Measurements from ENCODE around the gene LRRC57. TPM values are rescaled to one million over a fixed set of nuclear protein-coding genes. Genes with fewer than 3 reads are reported as not detected.
A peak's percentile ranks its signal among the peaks of the same experiment; 100 is the strongest.

LRRC57 gene
- total and polyA plus RNA-seq, 2 of the 13 experiments (the other 11 are each of a cell fraction or from before 2014, with no cell fraction given) = 5.8 to 14.8 TPM

DNA sequence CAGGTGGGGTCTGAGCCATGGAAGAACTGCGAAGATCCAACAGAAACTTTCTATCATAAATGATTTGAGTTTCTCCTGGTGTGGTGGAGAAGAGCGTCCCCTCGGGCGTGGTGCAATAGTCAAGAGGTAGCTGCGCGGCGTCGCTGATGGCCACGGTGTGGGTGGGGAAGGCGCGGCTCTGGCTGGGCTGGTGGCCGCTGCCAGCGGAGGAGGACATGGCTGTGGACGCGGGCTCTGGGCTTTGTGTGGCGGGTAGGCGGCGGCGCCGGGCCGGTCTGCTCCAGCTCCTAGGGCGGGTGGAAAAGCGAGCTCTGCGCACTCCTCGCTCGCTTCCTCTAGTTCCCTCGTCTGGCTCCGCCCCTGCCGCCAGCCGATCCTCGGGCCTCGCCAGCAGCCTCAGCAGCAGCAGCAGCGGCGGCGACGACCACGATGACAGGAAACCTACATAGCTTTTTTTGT lies 32.7 kb upstream of the LRRC57 start (continued):
- TF ChIP-seq CEBPG (CRISPR knock-in tag; IDR thresholded peaks at IDR 0.05) (0 out of 2 replicates have a peak, but pooled peaks have one; percentile 7), FOXC1 (CRISPR knock-in tag; IDR thresholded peaks at IDR 0.05; ENCODE audit: borderline replicate concordance) (no peak), DNMT1 (CRISPR knock-in tag; IDR thresholded peaks at IDR 0.05) (no peak), ISX (CRISPR knock-in tag; conservative IDR thresholded peaks at IDR 0.05) (no peak), ZNF746 (CRISPR knock-in tag; IDR thresholded peaks at IDR 0.05) (no peak), GFI1 (CRISPR knock-in tag; IDR thresholded peaks at IDR 0.05; ENCODE audit: borderline replicate concordance) (no peak), HMG20B (CRISPR knock-in tag; conservative IDR thresholded peaks at IDR 0.05) (no peak), NCOA1 (CRISPR knock-in tag; IDR thresholded peaks at IDR 0.05) (no peak), NR2F1 (CRISPR knock-in tag; IDR thresholded peaks at IDR 0.05) (no peak)
- TF ChIP-seq, protein P1, sequence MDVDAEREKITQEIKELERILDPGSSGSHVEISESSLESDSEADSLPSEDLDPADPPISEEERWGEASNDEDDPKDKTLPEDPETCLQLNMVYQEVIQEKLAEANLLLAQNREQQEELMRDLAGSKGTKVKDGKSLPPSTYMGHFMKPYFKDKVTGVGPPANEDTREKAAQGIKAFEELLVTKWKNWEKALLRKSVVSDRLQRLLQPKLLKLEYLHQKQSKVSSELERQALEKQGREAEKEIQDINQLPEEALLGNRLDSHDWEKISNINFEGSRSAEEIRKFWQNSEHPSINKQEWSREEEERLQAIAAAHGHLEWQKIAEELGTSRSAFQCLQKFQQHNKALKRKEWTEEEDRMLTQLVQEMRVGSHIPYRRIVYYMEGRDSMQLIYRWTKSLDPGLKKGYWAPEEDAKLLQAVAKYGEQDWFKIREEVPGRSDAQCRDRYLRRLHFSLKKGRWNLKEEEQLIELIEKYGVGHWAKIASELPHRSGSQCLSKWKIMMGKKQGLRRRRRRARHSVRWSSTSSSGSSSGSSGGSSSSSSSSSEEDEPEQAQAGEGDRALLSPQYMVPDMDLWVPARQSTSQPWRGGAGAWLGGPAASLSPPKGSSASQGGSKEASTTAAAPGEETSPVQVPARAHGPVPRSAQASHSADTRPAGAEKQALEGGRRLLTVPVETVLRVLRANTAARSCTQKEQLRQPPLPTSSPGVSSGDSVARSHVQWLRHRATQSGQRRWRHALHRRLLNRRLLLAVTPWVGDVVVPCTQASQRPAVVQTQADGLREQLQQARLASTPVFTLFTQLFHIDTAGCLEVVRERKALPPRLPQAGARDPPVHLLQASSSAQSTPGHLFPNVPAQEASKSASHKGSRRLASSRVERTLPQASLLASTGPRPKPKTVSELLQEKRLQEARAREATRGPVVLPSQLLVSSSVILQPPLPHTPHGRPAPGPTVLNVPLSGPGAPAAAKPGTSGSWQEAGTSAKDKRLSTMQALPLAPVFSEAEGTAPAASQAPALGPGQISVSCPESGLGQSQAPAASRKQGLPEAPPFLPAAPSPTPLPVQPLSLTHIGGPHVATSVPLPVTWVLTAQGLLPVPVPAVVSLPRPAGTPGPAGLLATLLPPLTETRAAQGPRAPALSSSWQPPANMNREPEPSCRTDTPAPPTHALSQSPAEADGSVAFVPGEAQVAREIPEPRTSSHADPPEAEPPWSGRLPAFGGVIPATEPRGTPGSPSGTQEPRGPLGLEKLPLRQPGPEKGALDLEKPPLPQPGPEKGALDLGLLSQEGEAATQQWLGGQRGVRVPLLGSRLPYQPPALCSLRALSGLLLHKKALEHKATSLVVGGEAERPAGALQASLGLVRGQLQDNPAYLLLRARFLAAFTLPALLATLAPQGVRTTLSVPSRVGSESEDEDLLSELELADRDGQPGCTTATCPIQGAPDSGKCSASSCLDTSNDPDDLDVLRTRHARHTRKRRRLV (CRISPR knock-in tag; IDR thresholded peaks at IDR 0.05) = no peak
- TF ChIP-seq, protein P2, sequence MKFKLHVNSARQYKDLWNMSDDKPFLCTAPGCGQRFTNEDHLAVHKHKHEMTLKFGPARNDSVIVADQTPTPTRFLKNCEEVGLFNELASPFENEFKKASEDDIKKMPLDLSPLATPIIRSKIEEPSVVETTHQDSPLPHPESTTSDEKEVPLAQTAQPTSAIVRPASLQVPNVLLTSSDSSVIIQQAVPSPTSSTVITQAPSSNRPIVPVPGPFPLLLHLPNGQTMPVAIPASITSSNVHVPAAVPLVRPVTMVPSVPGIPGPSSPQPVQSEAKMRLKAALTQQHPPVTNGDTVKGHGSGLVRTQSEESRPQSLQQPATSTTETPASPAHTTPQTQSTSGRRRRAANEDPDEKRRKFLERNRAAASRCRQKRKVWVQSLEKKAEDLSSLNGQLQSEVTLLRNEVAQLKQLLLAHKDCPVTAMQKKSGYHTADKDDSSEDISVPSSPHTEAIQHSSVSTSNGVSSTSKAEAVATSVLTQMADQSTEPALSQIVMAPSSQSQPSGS (CRISPR knock-in tag; IDR thresholded peaks at IDR 0.05) = no peak
- TF ChIP-seq, protein P3, sequence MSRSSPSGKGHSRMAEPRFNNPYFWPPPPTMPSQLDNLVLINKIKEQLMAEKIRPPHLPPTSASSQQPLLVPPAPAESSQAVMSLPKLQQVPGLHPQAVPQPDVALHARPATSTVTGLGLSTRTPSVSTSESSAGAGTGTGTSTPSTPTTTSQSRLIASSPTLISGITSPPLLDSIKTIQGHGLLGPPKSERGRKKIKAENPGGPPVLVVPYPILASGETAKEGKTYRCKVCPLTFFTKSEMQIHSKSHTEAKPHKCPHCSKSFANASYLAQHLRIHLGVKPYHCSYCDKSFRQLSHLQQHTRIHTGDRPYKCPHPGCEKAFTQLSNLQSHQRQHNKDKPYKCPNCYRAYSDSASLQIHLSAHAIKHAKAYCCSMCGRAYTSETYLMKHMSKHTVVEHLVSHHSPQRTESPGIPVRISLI (CRISPR knock-in tag; IDR thresholded peaks at IDR 0.05; ENCODE audit: borderline replicate concordance) = no peak
- TF ChIP-seq, protein P4, sequence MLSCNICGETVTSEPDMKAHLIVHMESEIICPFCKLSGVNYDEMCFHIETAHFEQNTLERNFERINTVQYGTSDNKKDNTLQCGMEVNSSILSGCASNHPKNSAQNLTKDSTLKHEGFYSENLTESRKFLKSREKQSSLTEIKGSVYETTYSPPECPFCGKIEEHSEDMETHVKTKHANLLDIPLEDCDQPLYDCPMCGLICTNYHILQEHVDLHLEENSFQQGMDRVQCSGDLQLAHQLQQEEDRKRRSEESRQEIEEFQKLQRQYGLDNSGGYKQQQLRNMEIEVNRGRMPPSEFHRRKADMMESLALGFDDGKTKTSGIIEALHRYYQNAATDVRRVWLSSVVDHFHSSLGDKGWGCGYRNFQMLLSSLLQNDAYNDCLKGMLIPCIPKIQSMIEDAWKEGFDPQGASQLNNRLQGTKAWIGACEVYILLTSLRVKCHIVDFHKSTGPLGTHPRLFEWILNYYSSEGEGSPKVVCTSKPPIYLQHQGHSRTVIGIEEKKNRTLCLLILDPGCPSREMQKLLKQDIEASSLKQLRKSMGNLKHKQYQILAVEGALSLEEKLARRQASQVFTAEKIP (CRISPR knock-in tag; IDR thresholded peaks at IDR 0.05; ENCODE audit: borderline replicate concordance) = no peak
- TF ChIP-seq, protein P5, sequence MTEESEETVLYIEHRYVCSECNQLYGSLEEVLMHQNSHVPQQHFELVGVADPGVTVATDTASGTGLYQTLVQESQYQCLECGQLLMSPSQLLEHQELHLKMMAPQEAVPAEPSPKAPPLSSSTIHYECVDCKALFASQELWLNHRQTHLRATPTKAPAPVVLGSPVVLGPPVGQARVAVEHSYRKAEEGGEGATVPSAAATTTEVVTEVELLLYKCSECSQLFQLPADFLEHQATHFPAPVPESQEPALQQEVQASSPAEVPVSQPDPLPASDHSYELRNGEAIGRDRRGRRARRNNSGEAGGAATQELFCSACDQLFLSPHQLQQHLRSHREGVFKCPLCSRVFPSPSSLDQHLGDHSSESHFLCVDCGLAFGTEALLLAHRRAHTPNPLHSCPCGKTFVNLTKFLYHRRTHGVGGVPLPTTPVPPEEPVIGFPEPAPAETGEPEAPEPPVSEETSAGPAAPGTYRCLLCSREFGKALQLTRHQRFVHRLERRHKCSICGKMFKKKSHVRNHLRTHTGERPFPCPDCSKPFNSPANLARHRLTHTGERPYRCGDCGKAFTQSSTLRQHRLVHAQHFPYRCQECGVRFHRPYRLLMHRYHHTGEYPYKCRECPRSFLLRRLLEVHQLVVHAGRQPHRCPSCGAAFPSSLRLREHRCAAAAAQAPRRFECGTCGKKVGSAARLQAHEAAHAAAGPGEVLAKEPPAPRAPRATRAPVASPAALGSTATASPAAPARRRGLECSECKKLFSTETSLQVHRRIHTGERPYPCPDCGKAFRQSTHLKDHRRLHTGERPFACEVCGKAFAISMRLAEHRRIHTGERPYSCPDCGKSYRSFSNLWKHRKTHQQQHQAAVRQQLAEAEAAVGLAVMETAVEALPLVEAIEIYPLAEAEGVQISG (CRISPR knock-in tag; IDR thresholded peaks at IDR 0.05) = no peak

Measured in HepG2 (cell line).